22Rv1 (cell line): Measurements from ENCODE around the gene FOXP4.

Experiments used
- H3K27ac ChIP-seq: fragments of 450-650 bp; 2 replicates; pipeline ENCODE4 v1.5.1; 2017
- CTCF ChIP-seq: fragments of 450-650 bp; IDR thresholded peaks from 2 replicates; pipeline ENCODE4 v1.5.1; 2017; ENCODE audit warnings: mild to moderate bottlenecking
- ZFX ChIP-seq: fragments of 450-650 bp; IDR thresholded peaks from 2 replicates; pipeline ENCODE4 v1.6.1; 2017; ENCODE audit warnings: antibody characterized with exemption, borderline replicate concordance

Gene FOXP4

GRCh38 chr6:41629128-41629527 lies 82.9 kb downstream of the FOXP4 start:
- H3K27ac ChIP-seq = no peak overlapping the region
- no peak for TF ChIP-seq CTCF
- no peak for TF ChIP-seq ZFX

DNA sequence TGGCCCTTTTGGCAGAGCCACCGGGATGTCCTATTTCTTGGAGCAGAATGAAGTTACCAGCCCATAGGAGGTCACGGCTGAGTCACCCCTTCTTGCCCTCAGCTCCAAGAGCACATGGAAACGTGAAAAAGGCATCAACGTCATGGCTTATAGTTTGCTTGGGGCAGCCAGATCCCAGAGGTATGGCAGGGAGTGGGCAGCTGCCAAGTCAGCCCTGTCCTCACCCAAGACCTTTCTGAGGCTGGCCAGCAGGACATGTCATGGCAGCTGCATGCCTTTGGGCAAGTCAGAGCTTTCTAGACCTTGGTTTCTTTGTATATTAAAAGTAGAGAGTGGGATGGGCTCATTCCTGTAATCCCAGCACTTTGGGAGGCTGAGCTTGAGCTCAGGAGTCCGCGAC lies 83.9 kb downstream of the FOXP4 start:
- TF ChIP-seq ZFX = no peak
- TF ChIP-seq CTCF = no peak
- H3K27ac ChIP-seq = no peak overlapping the region

DNA sequence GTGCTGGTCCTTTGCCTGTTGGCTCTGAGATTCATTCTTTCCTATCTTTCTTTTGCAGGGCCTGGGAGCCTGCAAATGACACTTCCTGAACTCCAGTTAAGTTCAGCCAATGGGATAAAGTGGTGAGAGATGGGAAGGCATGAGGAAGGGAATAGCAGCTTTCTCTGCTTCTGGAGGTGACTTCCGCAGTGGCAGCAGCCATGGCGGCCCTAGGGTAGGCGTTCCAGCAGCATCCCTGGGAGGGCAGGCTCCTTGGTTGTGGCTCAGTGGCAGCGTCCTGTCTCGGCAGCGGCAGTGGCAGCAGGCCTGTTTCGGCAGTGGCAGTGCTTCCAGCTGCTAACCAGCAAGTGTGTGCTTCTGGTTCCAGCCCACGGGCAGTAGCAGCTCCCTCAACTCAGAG lies 84.8 kb downstream of the FOXP4 start:
- H3K27ac ChIP-seq = no peak overlapping the region
- TF ChIP-seq ZFX = no peak
- no peak for TF ChIP-seq CTCF

- no peak overlapping the region for H3K27ac ChIP-seq
Observed at GRCh38 chr6:41633056-41633634, 87.0 kb downstream of the FOXP4 start.

DNA sequence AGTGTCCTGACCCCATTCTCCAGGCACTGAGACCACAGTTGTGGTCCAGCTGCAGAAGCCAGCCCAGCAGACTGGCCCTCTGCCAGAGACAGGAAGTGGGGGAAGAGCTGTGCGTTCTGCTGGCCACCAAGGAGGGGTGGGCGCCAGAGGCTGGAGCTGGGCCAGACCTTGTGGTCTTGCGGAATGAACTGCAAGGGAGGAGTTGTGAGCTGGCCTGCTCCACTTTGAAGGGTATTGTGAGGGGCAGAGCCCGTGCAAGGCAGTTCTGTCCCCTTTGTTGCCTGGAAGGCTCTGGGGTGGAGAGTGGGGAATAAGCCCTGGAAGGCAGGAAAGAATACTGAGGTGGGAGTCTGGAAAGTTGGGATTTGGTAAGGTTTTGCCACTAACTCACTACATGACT lies 88.5 kb downstream of the FOXP4 start:
- no peak overlapping the region for H3K27ac ChIP-seq
- TF ChIP-seq CTCF = no peak

More at GRCh38 chr6:41633056-41633634, 87.0 kb downstream of the FOXP4 start:
- no peak for TF ChIP-seq CTCF
- TF ChIP-seq ZFX = no peak

GRCh38 chr6:41635365-41635764 lies 89.2 kb downstream of the FOXP4 start:
- TF ChIP-seq CTCF (no peak), ZFX (no peak)
- no peak overlapping the region for H3K27ac ChIP-seq

GRCh38 chr6:41636833-41637193 lies 90.6 kb downstream of the FOXP4 start:
- TF ChIP-seq ZFX = no peak
- no peak for TF ChIP-seq CTCF
- H3K27ac ChIP-seq = no peak overlapping the region
